HTR-8/SVneo (cell line): Measurements from ENCODE around the gene C3orf70.

ENCODE experiments used
- DNase-seq: peaks from one replicate; pipeline ENCODE4 v3.0.0; 2011; ENCODE audit warnings: low spot score, mixed read lengths; ENCODE audit not compliant: insufficient read length
- FAIRE-seq: peaks from 2 replicates; lab custom pipeline; 2011; peaks lifted over from hg19 to GRCh38; lab: Jason Lieb, UNC

Gene C3orf70, protein sequence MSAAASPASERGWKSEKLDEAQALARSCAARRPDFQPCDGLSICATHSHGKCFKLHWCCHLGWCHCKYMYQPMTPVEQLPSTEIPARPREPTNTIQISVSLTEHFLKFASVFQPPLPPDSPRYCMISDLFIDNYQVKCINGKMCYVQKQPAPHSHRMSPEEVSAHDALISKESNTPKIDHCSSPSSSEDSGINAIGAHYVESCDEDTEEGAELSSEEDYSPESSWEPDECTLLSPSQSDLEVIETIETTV

DNA sequence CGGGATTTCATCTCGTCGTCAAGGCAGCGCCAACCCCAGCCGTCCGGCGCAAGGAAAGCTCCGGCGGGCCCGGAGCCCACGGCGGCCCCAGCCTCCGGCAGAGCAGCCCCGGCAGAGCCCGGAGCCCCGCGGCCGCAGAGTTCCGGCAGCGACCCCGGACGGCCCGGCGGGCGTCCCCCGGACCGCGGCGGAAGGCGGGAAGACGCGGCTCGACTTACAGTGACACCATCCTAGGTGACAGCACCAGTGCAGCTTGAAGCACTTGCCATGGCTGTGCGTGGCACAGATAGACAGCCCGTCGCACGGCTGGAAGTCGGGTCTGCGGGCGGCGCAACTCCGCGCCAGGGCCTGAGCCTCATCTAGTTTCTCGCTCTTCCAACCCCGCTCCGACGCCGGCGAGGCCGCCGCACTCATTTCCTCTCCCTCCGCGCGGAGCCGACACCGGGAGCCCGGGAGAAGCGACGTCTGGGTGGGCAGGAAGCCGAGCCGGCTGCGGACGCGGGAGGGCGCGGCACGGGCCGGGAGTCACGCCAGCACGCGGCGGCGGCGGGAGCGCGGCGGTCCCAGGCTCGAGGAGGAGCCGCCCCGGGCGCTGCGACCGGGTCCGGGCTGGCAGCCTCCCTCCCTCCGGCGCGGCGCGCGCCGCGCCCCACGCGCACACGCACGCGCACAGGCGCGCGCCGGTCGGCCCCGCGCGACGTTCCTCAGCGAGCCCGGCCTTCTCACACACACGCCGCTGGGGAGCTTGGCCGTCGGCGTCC is at the start of gene C3orf70:
C3orf70 (minus strand) TSS at position 651 of the 761 bp plus-strand sequence; CDS start at position 414, 237 bp downstream.
- FAIRE-seq (peak; percentile 46), DNase-seq (peak; percentile 34)

DNA sequence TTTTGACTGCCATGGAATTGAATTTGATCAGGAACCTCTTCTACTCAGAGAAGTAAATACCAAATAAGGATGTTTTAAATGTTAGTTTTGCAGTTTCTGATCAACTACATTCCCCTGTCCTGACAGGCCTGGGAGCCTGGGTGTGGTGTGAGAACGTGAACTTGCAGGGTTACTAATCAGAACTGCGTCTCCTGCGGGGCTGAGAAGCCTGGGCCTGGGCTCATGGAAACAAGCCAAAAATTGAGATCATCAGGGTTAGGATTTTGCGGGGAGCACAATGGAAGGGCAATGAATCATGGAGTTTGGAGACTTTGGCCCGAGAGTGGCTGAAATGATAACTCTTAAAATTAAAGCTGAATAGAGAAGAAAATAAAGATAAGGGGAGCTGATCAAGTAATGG is 47.8 kb upstream of the C3orf70 start:
- no peak for FAIRE-seq
- no peak for DNase-seq

DNA sequence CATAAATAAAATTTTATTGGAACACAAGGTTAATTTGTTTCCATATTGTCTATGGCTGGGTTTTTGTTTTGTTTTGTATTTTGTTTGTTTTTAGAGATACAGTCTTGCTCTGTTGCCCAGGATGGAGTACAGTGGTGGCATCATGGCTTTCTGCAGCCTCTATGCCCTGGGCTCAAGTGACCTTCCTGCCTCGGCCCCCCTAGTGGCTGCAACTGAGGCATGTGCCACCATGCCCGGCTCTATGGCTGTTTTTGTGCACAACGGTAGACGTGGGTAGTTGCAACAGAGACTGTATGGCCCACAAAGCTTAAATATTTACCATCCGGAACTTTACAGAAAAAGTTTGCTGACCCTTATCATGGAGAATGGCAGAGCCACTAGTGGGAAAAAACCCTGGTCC is 46.8 kb upstream of the C3orf70 start:
- FAIRE-seq (no peak), DNase-seq (no peak)

DNA sequence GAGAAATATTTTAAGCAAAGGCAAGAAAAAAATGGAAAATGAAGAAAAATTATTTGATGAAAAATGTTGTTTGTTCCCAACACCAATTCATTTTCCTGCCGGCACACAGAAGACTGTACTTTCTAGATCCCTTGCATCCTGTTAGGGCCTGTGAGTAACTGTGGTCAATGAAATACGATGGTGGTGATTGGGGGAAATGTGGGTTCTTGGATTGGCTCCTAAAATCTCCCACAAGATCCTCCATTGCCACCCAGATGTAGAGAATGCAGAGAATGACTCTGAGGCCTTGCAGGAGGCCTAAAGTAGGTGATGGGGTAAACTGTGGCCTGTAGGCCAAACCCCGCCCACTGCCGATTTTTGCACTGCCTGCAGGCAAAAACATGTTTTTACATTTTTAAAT is 46.3 kb upstream of the C3orf70 start:
- DNase-seq (no peak), FAIRE-seq (no peak)

DNA sequence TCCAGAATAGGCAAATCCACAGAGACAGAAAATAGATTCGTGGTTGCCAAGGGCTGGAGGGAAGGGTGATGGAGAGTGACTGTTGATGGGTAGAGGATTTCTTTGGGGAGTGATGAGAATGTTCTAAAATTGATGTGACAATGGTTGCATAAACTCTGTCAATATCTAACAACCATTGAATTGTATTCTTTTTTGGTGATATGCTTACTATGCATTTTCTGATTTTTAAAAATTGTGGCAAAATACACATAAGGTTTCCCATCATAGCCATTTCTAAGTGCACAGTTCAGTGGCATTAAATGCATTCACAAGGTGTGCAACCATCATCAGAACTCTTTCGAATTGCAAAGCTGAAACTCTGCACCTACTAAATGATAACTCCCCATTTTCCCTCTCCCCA is 44.2 kb upstream of the C3orf70 start:
- FAIRE-seq: no peak
- no peak for DNase-seq

DNA sequence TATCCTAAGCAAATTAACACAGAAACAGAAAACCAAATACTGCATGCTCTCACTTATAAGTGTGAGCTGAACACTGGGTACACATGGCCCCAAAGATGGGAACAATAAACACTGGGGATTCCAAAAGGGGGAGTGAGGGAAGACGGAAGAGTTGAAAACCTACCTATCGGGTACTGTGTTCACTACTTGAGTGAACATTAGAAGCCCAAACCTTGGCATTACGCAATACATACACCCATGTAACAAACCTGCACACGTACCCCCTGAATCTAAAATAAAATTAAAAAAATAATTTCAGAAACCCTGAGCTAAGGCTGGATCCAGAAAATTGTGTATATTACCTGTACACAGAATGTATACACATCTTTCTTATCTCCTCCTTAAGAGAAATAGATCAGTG is 42.8 kb upstream of the C3orf70 start:
- DNase-seq (no peak), FAIRE-seq (no peak)

DNA sequence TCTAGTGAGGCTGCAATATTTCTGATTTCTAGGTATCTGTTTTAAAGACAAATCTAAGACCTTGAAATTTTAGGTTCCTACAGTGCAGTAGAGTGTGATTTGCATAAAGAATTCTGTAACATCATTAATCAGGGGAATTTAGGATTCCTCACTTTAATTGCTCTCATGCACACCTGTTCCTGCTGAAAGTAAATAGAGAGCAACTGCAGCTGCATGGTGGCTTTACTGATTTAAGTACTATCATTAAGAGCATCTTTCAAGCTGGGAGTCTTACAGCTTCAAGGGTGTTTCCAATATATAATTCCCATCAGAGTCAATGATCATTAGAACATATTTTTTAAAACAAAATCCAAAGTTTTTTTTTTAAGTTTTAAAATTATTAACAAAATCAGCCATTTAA is 36.0 kb upstream of the C3orf70 start:
- DNase-seq (no peak), FAIRE-seq (no peak)

DNA sequence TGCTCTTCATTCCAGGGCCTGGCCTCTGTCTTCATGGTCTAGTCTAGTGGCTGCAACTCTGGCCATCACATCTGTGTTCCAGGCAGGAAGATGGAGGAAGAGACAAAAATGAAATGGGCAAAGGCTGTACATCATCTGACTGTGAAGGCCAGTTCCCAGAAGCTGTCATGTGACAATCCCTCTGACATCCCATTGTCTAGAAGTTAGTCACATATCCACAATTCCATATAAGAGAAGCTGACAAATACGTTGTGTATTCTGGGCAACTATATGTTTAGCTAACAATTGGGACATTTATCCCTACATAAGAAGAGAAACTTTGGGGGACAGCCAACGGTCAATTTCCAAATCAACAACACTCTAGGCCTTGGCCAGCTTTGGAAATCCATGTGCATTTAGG is 34.5 kb upstream of the C3orf70 start:
- DNase-seq: no peak
- FAIRE-seq: no peak

DNA sequence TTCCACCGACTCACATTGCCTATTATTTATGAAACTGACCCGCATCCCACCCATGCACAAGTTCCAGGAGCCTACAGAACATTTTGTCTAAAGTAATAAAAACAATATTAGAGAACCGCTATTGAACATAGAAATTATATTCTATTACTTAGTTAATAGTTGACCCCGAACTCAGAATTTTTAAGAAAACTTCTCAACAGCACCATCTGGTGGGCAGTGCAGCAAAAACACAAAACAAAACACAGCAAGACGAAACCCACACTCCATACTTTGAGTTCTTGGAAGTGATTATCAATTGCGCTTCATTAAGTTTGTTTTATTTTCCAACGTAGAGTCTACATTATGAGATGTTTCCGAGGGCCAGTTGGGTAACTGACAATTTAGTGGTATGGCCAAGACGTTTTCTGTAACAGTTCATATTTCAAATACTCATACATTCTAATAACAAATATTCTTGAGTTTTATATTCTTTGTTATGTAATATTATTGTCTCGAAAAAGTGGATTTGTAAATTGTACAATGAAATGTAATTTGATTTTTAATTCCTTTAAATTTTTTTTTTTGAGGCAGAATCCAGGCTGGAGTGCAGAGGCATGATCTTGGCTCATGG is 24.0 kb upstream of the C3orf70 start:
- DNase-seq (peak; percentile 18), FAIRE-seq (no peak)

DNA sequence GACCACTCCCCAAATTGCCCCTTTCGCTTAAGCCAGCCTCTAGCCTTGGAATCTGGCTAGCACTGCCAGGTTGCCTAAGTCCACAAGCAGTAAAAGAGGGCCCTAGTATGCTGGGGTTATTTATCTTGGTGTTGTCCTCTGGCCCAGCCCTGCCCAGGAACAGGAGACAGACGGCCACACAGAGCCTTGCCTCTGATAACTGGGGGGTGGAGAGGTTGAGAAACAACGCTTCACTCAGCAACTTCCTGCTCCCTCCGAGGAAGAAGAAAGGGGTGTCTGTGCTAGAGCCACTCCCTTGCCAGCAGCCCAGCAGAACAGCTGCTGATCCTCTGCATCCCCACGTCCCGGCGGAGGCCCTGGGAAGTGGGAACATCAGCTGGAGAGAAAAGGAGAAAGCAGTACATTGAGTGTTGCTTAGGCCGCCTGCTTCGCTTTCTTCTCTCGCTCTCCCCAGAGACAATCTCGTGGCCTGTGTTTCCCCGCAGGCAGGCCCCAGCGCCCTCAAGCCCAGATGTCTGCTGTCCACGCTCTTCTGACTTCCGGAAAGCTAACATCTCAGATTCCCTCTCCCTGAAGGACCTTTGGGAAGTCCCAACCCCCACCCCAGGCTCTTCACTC is 22.6 kb upstream of the C3orf70 start:
- no peak for FAIRE-seq
- no peak for DNase-seq

DNA sequence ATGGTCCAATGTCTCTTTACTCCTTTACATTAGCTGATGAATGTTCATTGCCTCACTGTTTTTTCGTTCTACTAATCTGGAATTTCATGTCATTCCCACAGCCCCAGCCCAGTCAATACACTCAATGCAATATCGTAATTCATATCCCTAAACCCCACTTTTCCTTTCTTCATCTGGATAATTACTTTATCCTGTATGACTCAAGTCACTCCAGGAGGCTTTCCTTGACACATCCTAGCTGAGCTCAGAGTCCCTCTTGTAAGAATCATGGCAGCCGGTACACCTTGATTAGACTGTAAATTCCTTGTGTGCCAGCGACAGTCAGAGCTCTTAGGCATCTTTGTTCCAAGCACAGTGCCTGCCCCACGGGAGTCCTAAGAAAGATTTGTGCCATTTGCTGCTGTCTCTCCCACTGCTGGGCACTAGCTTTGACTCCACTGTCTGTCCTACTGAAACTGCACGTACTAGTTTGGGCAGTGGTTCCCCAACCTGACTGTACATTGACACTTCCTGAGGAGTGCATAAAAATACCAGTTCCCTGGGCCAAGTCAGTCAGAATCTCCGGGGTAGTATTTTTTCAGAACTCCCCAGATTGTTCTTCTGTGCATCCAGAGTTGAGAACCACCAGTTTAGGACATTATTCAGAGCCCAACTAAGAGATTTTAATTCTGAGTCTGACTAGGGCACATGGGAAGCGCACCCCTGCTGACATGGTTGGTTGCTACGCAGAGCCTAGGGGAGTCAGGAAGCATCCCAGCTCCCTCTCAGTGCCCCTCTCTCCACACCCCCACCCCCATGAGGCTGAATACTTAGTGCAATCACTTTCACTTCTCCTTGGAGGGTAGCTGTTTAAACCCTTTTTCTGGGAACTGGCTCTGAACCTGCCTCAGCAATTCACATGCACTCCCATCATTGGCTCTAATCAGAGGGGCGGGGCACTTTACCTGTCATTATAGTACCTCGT is 19.5 kb upstream of the C3orf70 start:
- DNase-seq (no peak), FAIRE-seq (no peak)

DNA sequence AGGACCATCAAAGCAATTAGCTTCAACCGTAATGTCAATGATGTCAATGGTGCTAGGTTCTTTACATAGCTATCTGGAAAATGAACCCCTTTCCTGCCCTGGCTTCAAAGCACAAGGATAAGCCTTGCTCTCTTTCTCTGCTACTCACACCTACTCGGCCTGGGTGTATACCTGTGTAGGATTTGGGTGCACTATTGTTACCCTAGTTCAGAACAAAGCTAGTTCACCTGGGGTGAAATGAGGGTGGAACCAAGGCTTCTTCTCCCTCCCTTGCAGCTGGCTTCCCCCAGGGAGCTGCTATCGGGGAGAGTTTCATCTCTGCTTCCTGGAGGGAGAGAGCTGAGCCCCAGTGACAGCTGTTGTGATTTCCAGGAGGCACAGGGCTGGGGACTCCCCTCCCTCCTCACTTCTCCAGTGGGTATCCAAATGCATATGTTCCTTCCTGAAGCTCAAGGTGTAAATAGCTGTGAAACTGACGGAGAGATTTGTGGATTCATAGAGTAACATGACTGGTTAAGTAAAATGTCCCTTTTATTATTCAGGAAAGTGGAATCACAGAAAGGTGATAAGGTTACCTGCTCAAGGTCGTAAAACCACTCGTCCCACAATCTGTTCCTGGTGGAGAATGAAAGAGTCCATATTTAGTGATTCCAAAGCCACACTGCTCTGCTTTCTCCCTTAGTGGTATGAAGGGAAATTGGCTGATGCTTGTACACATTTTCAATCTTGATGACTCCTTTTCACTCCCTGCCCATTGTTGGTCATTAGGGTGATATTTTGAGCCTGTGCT is 11.8 kb upstream of the C3orf70 start:
- no peak for FAIRE-seq
- DNase-seq: no peak

DNA sequence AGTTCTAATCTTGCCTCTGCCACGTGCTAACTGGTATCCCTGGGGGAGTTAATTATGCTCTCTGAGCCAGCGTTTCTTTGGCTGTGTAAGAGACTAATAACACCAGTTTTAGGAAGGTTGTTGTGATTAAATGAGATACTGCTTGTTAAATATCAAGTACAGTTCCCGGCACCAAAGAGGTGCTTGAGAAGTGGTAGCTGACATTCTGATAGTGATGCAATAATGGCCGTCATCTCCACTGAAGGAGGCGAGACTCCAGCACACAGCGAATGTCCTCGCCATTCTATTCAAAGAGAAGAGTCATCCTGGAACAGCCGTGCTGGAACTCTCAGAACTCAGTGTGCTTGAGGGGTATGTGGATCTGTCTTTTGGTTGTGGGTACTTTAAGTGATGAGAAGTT is 9.8 kb upstream of the C3orf70 start:
- DNase-seq (no peak), FAIRE-seq (no peak)

DNA sequence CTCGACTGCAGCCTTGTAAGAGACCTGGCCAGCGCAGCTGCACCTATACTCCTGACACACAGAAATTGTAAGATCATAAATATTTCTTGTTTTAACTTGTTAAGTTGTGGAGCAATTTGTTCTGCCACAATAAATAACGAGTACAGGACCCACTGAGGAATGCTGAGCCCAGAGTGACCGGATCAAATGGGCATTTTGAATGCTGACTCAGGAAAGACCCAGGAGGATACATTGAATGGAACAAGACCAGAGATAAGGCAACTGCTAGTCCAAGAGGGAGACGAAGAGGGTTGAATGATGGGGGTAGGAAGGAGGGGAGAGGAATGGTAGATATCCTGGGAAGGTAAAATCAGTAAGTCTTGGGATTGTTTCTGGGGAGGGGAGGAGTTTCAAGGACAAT is 8.9 kb upstream of the C3orf70 start:
- FAIRE-seq (no peak), DNase-seq (no peak)

DNA sequence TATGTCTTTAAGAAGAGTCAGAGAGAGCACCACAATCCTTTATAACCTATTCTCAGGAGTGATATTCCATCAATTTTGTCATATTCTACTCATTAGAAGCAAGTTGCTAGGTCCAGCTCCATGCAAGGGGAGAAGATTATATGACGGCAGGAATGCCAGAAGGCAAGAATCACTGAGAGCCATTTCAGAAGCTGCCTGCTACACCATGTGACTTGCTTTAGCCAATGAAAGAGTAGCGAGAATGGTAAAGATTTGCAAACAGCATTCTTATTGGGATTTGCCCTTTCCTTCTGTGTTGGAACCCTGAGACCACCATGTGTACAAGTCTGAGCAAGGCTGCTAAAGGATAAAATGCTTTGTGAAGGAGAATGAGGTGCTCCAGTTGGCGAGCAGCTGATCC is 4.5 kb upstream of the C3orf70 start:
- no peak for DNase-seq
- no peak for FAIRE-seq

DNA sequence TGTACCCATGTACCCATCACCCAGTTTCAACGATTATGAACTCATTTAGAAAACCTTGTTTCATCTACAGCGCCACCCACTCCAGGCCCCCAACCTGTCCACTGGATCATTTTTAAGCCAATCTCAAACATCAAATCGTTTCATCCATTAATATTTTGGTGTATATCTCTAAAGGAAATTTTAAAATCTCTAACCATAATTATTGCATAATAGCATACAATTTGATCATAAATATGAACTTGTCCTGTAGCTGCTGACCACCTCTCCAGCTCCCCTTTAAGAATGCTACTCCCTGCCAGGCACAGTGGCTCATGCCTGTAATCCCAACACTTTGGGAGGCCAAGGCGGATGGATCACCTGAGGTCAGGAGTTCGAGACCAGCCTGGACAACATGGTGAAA is 2.8 kb upstream of the C3orf70 start:
- no peak for FAIRE-seq
- no peak for DNase-seq

DNA sequence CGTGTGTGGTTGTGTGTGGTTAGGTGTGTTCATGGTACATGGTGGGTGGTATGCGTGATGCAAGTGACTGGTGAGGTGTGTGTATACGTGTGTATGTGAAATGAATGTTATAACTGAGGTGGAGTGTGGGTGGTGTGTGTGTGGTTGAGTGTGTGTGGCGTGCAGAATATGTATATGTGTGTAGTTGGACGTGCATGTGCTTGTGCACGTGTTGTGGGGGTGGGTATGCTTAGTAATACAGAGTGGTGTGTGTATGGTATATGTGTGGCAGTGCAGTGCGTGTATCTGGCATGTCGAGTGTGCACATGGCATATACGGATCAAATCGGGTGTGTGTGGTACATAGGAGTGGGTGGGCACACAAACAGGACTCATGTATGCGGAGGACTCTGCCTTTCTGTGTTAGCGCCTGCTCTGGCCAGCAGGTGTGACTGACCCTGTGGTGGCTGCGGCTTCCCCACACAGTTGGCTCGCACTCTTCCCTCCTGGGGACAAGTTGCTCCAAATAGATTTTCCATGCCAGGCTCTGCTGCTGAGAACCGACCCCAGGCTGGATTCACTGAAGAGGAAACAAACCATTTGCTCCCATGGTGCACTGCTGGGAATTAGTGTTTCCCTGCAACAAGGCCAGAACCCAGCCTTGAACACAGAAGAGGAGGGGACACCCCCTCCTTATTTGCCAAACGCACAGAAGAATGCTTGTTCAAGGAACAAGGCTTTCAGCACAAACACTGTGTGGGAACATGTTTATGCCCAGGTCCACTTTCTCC is 1.2 kb upstream of the C3orf70 start:
- FAIRE-seq (peak; percentile 94), DNase-seq (no peak)

DNA sequence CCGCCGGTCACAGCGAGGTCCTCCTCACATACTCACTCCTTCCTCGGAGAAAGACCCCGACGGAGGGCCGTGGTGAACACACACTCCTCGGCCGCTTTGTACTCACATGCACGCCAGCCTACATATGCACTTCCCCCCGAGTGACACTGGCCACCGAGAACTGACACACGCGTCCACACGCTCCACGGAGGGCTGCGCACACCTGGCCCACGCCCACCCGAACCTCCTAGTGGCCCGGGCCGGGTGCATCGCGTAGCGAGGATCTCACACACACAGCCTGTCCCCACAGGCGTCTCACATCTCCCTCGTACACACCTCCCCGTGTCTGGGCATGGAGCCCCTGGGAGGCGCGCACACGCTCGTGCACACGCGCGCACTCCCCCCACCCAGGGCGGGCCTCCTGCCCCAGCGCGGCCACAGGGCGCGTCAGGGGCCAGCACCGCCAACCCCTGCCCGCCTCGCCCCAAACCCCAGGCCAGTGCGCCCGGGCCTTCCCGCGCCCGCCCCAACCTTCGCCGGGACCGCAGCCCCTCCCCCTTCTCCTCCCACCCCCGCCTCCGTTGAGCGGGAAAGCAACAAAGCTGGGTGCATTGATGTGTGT is 411 bp upstream of the C3orf70 start:
- DNase-seq (no peak), FAIRE-seq (no peak)
